Middle frontal gyrus (tissue), 1 donor: Measurements from ENCODE around the gene ANKRD26.

ENCODE experiments used
- DNase-seq: peaks from one replicate; pipeline ENCODE4 v3.0.0-alpha.2; 2015; ENCODE audit warnings: low spot score; ENCODE audit errors: extremely low spot score

Gene ANKRD26

DNA sequence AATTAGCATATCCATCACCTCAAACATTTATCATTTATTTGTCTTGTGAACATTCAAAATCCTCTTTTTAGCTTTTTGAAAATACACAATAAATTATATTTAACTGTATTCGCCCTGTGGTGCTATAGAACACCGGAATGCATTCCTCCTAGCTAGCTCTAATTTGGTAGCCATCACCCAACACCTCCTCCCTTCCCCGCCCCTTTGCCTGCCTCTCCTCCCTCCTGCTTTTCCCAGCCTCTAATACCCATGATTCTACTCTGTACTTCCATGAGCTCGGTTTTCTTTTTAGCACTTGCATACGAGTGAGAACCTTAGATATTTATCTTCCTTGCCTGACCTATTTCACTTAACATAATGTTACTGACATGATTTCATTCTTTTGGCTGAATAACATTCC, 80.1 kb downstream of the ANKRD26 start:
- no peak for DNase-seq

DNA sequence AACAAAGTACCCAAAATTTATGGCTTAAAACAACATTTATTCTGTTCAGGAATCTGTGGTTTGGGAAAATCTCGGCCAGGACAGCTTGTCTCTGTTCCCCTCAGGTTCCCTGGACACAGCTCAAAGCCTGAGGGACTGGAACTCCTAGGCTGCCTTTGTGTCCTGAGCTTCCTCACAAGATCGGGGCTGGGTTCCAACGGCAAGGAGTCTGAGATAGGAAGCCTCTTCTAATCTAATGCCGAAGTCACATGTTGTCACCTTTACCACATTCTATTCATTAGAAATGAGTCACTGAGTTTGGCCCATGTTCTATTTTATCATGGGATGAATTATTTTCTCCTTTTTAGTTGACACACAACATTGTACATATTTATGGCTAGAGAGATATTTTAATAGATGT, 80.5 kb downstream of the ANKRD26 start:
- no peak for DNase-seq

DNA sequence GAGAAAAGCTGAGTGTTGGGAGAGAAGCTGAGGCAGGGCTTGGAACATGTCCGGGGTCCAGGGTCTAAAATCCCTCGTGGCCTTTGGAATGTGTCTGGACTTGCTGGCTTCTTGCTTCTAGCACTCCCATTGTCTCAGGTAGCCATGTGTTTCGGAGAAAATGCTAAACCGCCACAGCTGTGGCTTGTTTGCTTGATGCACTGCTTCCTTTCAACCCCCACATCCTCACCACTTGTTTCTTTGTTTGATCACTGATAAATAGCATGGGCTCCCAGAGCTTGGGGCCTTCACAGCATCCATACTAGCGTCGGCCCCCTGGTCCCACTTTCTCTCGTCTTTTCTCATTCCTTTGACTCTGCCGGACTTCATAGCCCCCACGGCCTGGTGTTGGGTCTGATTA, 102.7 kb downstream of the ANKRD26 start:
- no peak for DNase-seq

DNA sequence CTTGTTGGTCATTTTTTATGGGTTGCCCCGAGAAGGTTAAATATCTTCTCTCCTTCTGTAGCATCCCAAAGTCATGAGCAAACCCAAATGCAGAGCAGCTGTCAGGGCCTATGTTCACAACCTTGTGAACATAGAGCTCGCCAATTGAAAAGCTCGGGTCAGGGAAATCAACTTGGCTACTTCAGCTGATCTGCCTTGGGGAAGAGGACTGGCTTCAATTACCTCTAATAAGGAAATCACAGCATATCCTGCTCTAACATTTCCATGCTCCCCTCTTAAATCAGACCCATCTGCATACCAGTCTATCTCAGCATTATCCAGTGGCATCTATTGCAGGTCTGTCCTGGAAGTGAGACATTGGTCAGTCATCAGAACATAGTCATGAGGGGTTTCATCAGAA, 105.6 kb downstream of the ANKRD26 start:
- no peak for DNase-seq

DNA sequence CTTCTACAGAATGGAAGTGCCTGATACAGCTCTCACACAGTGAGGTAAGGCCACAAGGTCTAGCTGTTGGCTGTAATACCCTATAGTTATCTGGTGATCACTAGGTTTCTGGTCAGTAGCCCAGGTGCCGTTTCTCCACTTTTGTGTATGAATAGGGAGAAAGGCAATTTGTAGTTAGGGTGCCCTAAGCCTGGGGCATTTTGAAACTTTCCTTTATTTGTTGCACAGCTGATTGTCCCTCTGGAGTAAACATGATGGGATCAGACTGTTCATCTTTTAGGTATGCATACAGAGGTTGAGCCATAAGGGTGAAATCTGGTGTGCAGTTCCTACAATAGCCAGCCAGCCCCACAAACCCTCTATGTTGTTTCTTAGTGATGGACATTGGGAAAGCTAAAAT, 112.4 kb downstream of the ANKRD26 start:
- no peak for DNase-seq

DNA sequence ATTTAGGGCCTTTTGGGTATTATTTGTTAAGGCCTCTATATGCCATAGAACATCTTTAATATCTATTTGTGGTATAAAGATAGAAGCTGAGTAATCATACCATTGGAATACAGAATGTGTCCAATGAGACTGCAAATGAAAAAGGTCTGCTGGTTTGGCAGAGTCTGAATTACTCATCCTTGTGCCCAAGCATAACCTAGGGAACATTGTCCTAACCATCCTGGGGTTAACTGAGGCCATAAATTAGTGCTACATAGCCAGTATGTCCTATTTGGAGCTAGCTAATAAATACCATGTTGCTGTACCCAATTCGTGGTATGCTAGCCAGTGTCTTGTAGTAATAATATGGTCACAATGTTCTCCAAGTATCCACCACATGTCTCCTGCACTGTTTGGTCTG, 117.1 kb downstream of the ANKRD26 start:
- DNase-seq: no peak

DNA sequence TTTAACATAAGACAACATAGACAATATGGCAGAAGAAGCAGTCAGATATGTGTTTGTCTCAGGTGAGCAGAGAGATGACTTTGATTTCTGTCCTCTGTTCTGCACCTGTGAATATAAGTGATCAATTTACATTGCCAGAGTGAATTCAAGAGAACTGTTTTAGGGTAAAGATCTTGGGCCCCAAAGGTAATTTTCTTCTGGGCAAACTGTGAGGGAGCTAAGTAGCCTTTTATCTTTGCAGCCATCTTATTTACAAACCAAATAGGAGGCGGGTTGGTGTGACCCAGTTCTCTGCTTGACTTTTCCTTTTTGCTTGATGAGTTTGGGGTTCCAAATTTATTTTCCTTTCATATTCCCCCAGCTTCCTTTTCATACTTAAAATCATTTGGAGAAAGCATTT, 118.2 kb downstream of the ANKRD26 start:
- no peak for DNase-seq

DNA sequence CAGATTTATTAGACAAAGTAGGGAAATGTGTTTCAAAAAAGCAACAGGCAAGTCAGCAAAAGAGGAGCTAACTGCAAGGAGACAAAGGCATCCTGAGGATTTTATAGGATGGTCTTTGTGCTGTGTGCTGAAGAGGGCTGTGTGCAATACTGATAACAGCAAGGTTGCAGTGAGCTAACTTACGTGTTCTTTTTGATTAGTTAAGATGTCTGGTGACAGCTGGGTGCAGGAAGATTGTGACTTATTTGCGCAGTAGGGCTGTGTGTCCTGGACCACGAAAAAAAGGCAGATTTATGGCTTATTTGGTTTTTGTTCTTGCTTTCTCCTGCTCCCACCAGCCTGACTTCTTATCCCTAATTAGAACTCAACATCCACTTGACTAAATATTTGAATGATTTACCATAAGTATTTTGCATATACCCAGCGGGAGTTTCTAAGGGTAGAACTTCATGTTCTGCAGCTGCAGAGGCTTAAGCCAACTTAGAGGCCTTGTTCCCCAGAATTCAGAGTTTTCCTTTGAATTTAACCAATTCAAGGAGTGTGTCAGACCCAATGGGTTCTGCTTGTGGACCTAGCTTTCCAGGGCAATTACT, 119.0 kb downstream of the ANKRD26 start:
- no peak for DNase-seq

DNA sequence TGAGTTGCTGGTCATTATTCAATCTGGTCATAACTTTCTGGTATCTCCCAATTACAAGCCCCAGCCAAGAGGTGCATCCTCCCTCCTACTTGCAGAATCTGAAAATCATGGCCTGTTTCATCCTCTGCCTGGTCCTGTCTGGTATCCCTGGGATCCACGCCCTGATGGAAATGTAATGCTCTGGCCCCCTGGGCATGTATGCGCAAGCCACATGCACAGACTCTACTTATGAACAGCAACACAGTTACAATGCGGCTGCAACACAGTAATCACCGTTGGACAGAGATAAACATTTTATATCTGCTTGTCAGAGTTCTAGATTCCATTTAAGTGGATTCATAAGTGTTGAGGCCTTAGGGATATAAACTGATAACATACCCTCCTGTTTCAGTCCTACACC, 121.8 kb downstream of the ANKRD26 start:
- no peak for DNase-seq

DNA sequence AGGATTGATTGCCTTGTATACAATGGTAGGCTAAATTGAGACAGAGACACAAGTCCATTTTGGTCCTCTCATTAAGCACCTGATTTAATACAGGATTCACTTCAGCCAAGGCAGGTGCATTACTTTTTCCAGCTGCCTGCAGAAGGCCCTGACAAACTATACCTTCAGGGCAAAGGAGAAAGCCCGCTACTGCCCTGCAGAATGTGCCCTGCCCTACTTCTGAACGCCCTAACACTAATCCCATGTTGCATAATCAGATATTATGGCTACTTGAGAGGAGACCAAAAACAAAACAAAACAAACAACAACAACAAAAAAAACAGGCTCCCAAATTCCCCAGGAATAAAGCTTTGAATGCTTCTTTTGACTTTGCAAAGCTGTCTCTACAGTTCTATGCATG, 122.7 kb downstream of the ANKRD26 start:
- no peak for DNase-seq

DNA sequence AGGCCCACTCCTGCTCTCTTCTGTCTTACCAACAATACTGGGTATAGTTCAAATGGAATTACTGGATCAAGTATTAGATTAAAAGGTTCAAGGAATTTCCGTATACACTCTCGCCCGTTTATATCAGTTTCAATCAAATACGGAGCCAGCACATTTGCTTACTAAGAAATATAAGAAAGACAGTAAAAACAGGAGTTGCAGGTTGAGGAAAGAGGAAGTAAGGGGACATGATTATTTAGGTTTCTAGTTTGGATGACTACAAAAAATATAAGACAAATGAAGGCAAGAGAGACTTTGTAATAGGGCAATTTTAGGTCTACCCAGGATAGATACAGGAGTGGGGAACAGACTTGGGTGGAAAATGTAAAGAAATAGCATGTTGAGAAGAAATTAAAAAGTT, 129.6 kb downstream of the ANKRD26 start:
- no peak for DNase-seq

DNA sequence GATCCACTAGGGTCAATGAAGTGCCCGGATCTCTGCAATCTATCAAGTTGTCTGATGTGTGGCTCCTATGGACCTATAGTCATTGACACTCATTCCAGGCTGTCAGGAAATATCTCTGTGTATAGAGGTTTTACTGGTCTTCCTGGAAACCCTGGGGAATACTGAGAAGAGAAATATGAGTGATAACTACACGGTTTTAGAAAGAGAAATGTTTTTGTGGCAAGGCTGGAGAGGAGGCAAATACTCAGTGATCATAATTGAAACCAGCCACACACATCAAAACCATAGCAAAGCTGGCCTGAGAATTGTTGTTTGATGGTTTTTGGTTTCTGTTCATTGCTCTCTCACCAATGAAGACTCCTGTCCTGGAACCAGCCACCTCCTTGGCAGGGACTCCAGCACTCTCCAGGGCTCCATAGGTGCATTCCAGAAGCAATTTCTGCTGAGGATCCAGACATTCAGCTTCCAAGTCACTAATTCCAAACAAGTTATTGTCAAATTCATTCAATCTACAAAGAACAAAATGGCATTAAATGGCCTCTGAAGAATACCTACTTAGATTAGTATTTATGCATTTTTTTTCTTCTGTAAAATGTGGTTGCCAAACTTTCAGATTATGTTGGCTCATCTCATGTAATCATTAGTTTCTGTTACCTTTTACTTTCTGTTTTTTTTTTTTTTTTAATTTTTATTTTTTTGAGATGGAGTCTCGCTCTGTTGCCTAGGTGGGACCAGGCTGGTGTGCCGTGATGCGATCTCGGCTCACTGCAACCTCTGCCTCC, 131.0 kb downstream of the ANKRD26 start:
- DNase-seq: no peak

DNA sequence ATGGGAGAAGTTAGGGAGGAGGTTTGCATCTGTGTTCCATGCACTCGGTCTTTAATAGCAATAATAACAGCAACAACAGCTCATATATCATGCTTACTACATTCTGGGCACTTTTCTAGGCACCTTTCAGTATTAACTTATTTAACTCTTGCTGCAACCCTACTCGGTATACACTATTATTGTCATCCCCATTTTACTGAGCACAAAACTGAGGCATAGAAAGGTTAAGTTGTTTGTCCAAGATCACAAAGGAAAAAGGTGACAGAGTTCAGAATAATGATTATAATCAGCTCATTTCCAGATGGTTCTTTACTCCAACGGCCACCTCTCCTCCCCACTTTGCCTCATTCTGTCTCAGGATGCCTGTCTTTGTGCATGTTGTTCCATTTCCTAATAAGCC, 137.5 kb downstream of the ANKRD26 start:
- DNase-seq: no peak

DNA sequence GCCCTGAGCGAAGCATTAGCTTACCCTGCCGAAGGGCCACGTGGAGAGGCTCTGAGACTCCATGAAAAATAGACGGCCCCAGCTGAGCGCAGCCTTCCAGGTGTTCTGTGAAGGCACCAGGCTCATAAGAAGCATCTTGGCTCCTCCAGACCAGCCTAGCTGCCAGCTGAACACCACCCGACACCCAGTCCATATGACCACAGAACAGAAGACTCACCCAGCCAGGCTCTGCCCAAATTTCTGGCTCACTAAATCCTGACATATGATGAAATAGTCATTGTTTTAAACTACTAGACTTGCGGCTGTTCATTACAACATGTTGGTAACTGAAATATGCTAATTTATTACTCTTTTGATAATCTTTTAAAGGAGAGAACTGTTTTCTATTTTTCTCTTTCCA, 140.0 kb downstream of the ANKRD26 start:
- no peak for DNase-seq

DNA sequence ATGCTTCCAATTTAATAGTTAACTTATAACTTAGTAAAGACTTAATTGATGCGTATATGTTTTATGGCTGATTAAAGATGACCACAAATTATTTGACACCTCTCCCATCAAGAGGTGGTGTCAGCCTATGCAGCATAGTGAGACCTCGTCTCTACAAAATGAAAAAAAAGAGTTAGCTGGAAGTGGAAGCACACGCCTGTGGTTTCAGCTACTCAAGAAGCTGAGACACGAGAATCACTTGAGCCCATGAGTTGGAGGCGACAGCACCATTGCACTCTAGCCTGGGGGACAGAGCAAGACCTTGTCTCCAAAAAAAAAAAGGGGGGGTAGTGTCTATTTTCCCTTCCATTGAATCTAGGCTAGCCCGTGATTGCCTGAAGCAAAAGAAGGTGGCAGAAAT, 140.5 kb downstream of the ANKRD26 start:
- no peak for DNase-seq
